NCI-H2227 (cell line): ENCODE data around the gene PGBD5.

ENCODE experiments used
- DNase-seq: peaks from one replicate; lab custom pipeline; 2025; ENCODE audit not compliant: unreplicated experiment; lab: John Stamatoyannopoulos, UW

Gene PGBD5

GRCh38 chr1:230398856-230399255, 27.3 kb downstream of the PGBD5 start:
- DNase-seq = no peak

- no peak for DNase-seq
Observed at GRCh38 chr1:230396966-230397365, 29.2 kb downstream of the PGBD5 start.

- DNase-seq = no peak
Observed at GRCh38 chr1:230395932-230396331, 30.2 kb downstream of the PGBD5 start.

GRCh38 chr1:230394741-230395140, 31.4 kb downstream of the PGBD5 start:
- no peak for DNase-seq

GRCh38 chr1:230394134-230394533, 32.0 kb downstream of the PGBD5 start:
- no peak for DNase-seq

GRCh38 chr1:230393722-230394121, 32.4 kb downstream of the PGBD5 start:
- DNase-seq = no peak

GRCh38 chr1:230392920-230393521, 33.1 kb downstream of the PGBD5 start:
- peak; percentile 10 for DNase-seq

- peak; percentile 8 for DNase-seq
Observed at GRCh38 chr1:230392536-230392909, 33.6 kb downstream of the PGBD5 start.

GRCh38 chr1:230391776-230392535, 34.2 kb downstream of the PGBD5 start:
- DNase-seq = no peak

GRCh38 chr1:230390371-230390770, 35.8 kb downstream of the PGBD5 start:
- DNase-seq = no peak

GRCh38 chr1:230387876-230388275, 38.3 kb downstream of the PGBD5 start:
- no peak for DNase-seq

GRCh38 chr1:230387296-230387695, 38.8 kb downstream of the PGBD5 start:
- no peak for DNase-seq

GRCh38 chr1:230386637-230387262, 39.4 kb downstream of the PGBD5 start:
- DNase-seq = no peak

- DNase-seq = no peak
Observed at GRCh38 chr1:230385930-230386329, 40.2 kb downstream of the PGBD5 start.

- DNase-seq = no peak
Observed at GRCh38 chr1:230385158-230385450, 41.0 kb downstream of the PGBD5 start.

GRCh38 chr1:230384380-230385157, 41.6 kb downstream of the PGBD5 start:
- peak; percentile 78 for DNase-seq

- DNase-seq = no peak
Observed at GRCh38 chr1:230383425-230383824, 42.7 kb downstream of the PGBD5 start.

- DNase-seq = no peak
Observed at GRCh38 chr1:230382001-230382491, 44.1 kb downstream of the PGBD5 start.

GRCh38 chr1:230381585-230381984, 44.5 kb downstream of the PGBD5 start:
- DNase-seq = no peak

- DNase-seq = no peak
Observed at GRCh38 chr1:230381049-230381467, 45.1 kb downstream of the PGBD5 start.

- DNase-seq = no peak
Observed at GRCh38 chr1:230379928-230380327, 46.2 kb downstream of the PGBD5 start.

GRCh38 chr1:230379462-230379861, 46.7 kb downstream of the PGBD5 start:
- no peak for DNase-seq
